ENCODE results near the gene CLUH. TPM values are rescaled to one million over a fixed set of nuclear protein-coding genes. Genes with fewer than 3 reads are reported as not detected.

The CLUH gene
- total RNA-seq, 1 donor from 2014 or later: 65.7 TPM

DNA sequence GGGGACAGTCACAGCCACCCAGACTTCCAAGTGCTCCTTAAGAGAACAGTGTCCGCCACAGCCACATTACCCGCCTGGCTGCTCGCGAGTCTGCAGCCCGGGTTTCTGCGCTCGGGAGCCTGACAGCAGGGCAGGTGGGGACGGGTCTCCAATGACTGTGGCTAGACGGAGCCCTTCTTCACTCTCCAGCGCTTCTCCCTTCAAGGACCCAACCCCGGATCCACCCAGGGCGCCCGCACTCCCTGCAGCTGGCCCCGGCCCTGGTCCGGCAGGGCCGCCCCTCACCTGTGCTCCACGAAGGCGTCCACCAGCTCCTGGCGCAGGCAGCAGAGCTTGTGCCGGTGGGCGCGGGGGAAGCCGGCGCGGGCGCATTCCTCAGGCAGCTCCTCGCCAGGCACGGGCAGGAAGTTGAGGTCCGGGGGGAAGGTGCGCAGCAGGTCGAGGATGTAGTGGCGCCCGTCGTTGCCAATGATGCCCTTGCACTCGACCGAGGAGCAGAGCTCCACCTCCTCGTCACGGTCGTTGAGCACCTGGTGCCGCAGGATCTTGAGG lies 13.9 kb downstream of the CLUH start:
- no peak for DNase-seq (ENCODE audit: low read depth)
- H3K4me3 ChIP-seq (ENCODE audit: low read depth, low read length): no peak overlapping the region
- TF ChIP-seq, protein P1, sequence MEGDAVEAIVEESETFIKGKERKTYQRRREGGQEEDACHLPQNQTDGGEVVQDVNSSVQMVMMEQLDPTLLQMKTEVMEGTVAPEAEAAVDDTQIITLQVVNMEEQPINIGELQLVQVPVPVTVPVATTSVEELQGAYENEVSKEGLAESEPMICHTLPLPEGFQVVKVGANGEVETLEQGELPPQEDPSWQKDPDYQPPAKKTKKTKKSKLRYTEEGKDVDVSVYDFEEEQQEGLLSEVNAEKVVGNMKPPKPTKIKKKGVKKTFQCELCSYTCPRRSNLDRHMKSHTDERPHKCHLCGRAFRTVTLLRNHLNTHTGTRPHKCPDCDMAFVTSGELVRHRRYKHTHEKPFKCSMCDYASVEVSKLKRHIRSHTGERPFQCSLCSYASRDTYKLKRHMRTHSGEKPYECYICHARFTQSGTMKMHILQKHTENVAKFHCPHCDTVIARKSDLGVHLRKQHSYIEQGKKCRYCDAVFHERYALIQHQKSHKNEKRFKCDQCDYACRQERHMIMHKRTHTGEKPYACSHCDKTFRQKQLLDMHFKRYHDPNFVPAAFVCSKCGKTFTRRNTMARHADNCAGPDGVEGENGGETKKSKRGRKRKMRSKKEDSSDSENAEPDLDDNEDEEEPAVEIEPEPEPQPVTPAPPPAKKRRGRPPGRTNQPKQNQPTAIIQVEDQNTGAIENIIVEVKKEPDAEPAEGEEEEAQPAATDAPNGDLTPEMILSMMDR (conservative IDR thresholded peaks at IDR 0.05; ENCODE audit: low read depth, low read length): no peak

DNA sequence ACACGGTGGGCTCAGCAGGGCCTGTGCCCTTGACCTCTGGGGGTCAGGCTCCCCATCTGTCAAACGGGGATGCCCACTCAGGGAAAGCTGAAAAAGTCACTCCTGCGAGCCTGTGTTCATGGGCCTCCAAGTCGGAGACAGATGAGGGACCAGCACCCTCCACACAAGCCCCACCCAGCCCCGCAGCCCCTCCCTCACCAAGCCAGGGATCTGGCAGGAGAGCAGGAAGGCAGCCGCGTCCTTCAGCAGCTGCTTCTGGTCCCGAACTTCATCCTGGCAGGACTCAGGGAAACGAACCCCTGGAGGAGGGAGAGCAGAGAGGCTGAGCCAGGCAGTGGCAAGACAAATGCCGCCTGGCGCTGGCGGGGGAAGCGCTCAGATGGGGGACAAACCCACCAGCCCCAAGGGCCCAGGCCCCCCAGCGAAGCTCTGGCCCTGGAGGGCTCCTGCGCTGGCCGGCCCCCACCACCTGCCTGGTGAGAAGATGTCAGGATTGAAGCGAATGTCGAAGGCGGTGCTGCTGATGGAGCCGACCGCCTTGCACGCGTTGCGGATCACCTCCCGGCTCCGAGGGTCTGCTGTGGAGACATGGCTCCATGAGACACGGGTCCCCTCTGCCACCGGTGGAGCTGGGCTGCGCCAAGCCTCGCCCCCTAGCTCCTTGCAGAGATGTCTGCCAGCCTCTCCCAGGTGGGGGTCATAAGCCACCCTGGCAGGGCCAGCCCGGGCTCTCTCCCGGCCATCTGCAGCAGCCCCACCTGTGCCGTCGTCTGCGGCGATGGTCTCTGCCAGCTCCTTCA lies 15.4 kb downstream of the CLUH start:
- no peak overlapping the region for H3K4me3 ChIP-seq (ENCODE audit: low read depth, low read length)
- TF ChIP-seq, protein P1 (conservative IDR thresholded peaks at IDR 0.05; ENCODE audit: low read depth, low read length): no peak
- DNase-seq (ENCODE audit: low read depth): no peak

DNA sequence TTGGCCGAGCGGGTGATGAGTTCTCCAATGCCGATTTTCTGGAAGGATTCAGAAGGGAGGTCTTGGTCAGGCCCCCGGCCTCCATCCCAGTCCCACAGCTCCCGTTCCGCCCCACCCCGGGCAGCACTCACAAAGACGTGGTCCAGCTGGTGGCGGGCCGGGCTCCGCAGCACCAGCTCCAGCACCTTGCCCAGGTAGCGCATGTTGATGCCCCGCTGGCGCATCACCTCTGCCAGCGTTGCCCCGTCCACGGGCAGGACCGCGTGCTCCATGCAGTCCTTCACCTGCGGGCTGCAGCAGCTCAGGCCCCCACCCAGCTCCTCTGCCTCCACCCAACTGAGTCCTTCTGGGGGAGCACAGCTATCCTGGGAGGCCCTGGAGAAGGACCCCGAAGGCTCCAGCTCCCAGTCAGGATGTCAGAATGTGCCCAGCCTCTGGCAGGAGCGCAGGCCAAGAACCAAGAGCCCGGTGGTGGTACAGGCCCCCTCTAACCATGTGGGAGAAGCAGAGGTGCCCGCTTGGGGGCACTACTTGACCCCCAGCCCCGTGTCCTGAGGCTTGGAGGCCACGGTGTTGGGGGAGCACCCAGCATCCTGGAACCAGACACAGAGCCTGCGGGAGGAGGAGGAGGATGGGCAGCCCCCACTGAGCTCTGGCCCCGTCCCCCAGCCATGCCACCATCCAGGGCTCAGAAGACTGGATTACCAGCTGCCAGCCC lies 16.2 kb downstream of the CLUH start:
- no peak overlapping the region for H3K4me3 ChIP-seq (ENCODE audit: low read depth, low read length)
- DNase-seq (ENCODE audit: low read depth): no peak
- TF ChIP-seq, protein P1 (conservative IDR thresholded peaks at IDR 0.05; ENCODE audit: low read depth, low read length): no peak

DNA sequence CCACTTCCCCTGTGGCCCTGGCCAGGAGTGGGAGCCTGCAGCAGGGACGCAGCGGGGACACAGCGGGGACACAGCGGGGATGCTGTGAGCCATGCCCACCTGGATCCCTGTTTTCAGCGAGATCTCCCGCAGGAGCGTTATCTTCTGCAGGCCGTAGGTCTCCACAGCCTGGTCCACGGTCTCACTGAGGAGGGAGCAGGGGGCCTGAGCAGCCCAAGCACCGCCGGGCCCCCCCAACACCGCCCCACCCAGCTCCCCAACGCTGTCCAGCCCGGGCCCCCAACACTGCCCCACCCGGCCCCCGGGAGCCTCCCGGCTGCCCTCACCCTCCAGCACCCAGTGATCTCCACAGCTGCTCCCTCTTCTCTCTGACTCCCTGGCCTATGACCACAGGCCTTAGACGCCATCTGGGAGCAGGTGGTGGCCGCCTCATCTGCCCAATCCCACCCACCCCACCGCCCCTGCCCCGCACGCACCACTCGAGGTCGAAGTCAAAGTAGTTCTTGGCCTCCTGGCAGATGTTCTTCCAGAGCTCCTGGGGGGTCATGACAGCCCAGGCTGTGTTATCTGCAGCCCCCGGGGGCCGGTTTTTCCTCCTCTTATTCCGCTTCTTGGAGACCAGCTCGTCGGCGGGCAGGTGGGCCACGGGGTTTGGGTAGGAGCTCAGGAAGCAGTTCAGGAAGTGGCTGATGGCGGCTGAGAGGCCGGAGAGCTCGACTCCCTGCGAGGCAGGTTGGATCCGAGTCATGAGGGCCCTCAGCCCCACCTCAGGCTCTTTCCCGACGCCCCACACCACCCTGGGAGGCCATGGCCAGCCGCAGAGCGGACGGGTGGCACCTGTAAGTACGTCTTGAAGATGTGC lies 17.0 kb downstream of the CLUH start:
- TF ChIP-seq, protein P1 (conservative IDR thresholded peaks at IDR 0.05; ENCODE audit: low read depth, low read length): no peak
- DNase-seq (ENCODE audit: low read depth): no peak

DNA sequence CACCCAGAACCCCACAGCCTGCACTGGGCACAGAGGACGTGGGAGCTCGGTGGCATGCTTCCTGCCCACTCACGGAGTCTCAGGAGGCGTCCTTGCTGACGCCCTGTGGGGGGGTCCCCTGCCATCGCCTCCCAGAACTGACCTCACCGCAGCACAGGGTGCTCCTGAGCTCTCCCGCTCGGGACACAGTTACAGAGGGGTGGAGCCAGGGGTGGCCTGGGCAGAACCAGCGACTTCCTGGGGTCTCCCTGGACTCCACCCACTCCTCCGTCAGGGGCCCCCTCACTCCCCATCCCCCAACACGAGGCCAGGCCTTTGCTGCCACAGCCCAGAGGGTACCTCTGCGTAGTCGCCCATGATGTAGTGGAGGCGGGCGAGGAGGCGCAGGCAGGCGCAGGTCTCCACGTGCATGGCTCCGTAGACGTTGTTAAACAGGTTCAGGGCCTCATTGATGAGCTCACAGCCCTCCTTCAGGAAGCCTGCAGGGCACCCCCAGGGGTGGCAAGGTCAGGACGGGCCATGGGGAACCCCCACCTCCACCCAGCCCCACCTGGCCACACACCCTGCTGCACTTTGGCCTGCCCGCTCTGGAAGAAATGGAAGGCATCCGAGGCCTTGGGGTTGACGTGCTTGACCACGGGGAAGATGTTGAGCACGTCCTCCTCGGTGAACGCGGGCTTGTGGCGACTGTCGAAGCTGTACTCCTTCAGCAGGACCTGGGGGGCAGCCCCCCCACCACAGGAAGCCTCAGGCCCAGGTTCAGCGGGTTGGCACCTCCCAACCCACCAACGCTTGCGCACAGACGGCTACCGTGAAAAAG lies 17.8 kb downstream of the CLUH start:
- no peak for DNase-seq (ENCODE audit: low read depth)

More for the DNA sequence above, 17.0 kb downstream of the CLUH start:
- no peak overlapping the region for H3K4me3 ChIP-seq (ENCODE audit: low read depth, low read length)

More for the DNA sequence above, 17.8 kb downstream of the CLUH start:
- TF ChIP-seq, protein P1 (conservative IDR thresholded peaks at IDR 0.05; ENCODE audit: low read depth, low read length): no peak
- no peak overlapping the region for H3K4me3 ChIP-seq (ENCODE audit: low read depth, low read length)

All from epithelial cell of proximal tubule (primary cell).